ENCODE results near the gene CLEC17A.

DNA sequence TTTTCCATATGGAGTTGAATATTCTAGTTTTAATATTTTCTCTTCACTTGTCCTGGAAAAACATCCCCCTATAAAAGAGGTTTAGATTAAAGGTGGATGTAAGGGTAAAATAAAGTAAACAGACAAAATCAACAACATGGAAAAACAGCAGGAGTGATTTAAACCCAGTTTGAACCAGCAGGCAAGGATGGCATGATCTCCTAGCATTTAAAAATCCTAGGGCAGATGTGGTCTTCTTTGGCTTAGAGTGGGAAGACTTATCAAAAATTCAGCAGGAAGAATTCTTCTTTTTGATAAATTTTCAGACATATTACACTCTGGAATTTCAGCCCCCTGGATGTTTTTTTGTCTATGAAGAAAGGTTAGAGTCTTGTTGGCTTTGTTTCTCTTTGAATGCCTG is 36.5 kb downstream of the CLEC17A start:
- TF ChIP-seq, protein P1, sequence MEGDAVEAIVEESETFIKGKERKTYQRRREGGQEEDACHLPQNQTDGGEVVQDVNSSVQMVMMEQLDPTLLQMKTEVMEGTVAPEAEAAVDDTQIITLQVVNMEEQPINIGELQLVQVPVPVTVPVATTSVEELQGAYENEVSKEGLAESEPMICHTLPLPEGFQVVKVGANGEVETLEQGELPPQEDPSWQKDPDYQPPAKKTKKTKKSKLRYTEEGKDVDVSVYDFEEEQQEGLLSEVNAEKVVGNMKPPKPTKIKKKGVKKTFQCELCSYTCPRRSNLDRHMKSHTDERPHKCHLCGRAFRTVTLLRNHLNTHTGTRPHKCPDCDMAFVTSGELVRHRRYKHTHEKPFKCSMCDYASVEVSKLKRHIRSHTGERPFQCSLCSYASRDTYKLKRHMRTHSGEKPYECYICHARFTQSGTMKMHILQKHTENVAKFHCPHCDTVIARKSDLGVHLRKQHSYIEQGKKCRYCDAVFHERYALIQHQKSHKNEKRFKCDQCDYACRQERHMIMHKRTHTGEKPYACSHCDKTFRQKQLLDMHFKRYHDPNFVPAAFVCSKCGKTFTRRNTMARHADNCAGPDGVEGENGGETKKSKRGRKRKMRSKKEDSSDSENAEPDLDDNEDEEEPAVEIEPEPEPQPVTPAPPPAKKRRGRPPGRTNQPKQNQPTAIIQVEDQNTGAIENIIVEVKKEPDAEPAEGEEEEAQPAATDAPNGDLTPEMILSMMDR (IDR thresholded peaks at IDR 0.05), result no peak
- no peak for TF ChIP-seq POLR2A (IDR thresholded peaks at IDR 0.05)
